Measurements from ENCODE around the gene COL23A1. TPM values are rescaled to one million over a fixed set of nuclear protein-coding genes. Genes with fewer than 3 reads are reported as not detected.

COL23A1 gene
- total RNA-seq, 4 donors from 2014 or later, result 0.83 to 1.8 (median 1.5) TPM

- peaks cover 0 to 12% (median 4%) of the 10 kb centered on the region in 4 donors for H3K4me1 ChIP-seq
- no peak for TF ChIP-seq POLR2A (IDR thresholded peaks at IDR 0.05; ENCODE audit: low read depth)
- TF ChIP-seq CTCF (IDR thresholded peaks at IDR 0.05), result no peak
- no peak for TF ChIP-seq POLR2AphosphoS5 (IDR thresholded peaks at IDR 0.05)
- TF ChIP-seq EP300 (IDR thresholded peaks at IDR 0.05), result no peak
- no peak overlapping the region for H3K27ac ChIP-seq (replicated peaks in 1 of 4)
- H3K27me3 ChIP-seq, result no peaks in the 10 kb centered on the region
- DNase-seq (ENCODE audit: extremely low spot score), result no peak
- no peaks in the 10 kb centered on the region for H3K36me3 ChIP-seq
- intact Hi-C loops (cut with DNase I), result no loop called here
- H3K4me3 ChIP-seq, result no peak overlapping the region
- WGBS, result 95% methylated on average over 12 of the region's 12 CpGs
- H3K9me3 ChIP-seq, result peaks cover 0 to 7% (median 0%) of the 10 kb centered on the region in 4 donors
These were observed 82.9 kb downstream of the COL23A1 start for GRCh38 chr5:178507151-178507932.

DNA sequence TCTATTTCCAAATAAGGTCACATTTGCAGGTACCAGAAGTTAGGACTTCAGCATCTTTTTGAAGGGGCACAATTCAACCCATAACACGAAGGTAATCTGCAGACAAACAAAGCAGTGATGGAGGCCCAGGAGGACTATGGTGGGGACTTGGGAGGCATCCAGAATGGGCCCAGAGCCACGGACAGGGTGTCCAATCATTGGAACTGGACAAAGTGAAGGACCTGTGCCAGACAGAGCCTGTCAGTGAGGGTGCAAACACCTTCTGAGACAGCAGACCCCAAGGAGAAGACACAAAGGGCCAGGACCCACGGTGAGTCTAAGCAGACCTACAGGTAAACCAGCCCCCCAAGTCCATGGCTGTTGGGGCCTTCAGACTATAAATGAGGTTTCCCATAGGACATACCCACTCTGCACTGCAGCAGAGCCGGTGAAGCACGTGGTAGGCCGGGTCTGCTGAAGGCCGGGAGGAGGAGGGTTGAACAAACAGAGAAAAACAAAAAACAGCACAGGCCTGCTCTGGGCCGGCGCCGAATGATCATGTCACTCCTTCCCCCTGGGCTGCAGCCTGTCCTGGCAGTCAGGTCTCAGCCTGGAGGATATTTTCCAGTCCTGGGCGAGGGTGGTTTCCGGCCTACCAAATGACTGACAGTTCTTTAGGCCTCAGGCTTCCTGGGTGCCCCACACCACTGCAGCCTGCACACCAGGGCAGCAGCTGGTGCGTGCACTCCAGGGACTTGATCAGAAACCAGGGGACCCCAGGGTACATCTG, 84.4 kb downstream of the COL23A1 start:
- DNase-seq (ENCODE audit: extremely low spot score), result no peak
- no peaks in the 10 kb centered on the region for H3K36me3 ChIP-seq
- H3K4me1 ChIP-seq, result peaks cover 0 to 12% (median 4%) of the 10 kb centered on the region in 4 donors
- intact Hi-C loops (cut with DNase I), result no loop called here
- peaks cover 0 to 10% (median 0%) of the 10 kb centered on the region in 4 donors for H3K9me3 ChIP-seq
- H3K27me3 ChIP-seq, result no peaks in the 10 kb centered on the region
- 84% methylated on average over 13 of the region's 13 CpGs for WGBS
- no peak overlapping the region for H3K27ac ChIP-seq (replicated peaks in 1 of 4)
- H3K4me3 ChIP-seq, result no peak overlapping the region
- TF ChIP-seq CTCF (IDR thresholded peaks at IDR 0.05), result no peak
- TF ChIP-seq EP300 (IDR thresholded peaks at IDR 0.05), result no peak
- no peak for TF ChIP-seq POLR2A (IDR thresholded peaks at IDR 0.05; ENCODE audit: low read depth)
- TF ChIP-seq POLR2AphosphoS5 (IDR thresholded peaks at IDR 0.05), result no peak

GRCh38 chr5:178504340-178504960, 85.7 kb downstream of the COL23A1 start:
- Histone ChIP-seq H3K4me3 (no peak overlapping the region), H3K4me1 (peaks cover 0 to 12% (median 4%) of the 10 kb centered on the region in 4 donors), H3K27me3 (no peaks in the 10 kb centered on the region), H3K36me3 (no peaks in the 10 kb centered on the region), H3K9me3 (peaks cover 0 to 10% (median 0%) of the 10 kb centered on the region in 4 donors), H3K27ac (replicated peaks in 1 of 4) (no peak overlapping the region)
- WGBS, result 79% methylated on average over 11 of the region's 11 CpGs
- intact Hi-C loops (cut with DNase I), result no loop called here
- no peak for DNase-seq (ENCODE audit: extremely low spot score)
- no peak for TF ChIP-seq POLR2A (IDR thresholded peaks at IDR 0.05; ENCODE audit: low read depth)
- TF ChIP-seq EP300 (IDR thresholded peaks at IDR 0.05), result no peak
- no peak for TF ChIP-seq CTCF (IDR thresholded peaks at IDR 0.05)
- no peak for TF ChIP-seq POLR2AphosphoS5 (IDR thresholded peaks at IDR 0.05)

GRCh38 chr5:178502401-178503100, 87.6 kb downstream of the COL23A1 start:
- intact Hi-C loops (cut with DNase I), result no loop called here
- H3K4me1 ChIP-seq, result no peaks in the 10 kb centered on the region
- no peak for DNase-seq (ENCODE audit: extremely low spot score)
- no peak overlapping the region for H3K4me3 ChIP-seq
- WGBS, result 90% methylated on average over 21 of the region's 21 CpGs
- H3K27ac ChIP-seq (replicated peaks in 1 of 4), result no peak overlapping the region
- TF ChIP-seq POLR2AphosphoS5 (IDR thresholded peaks at IDR 0.05) (no peak), CTCF (IDR thresholded peaks at IDR 0.05) (no peak), EP300 (IDR thresholded peaks at IDR 0.05) (no peak), POLR2A (IDR thresholded peaks at IDR 0.05; ENCODE audit: low read depth) (no peak)
- no peaks in the 10 kb centered on the region for H3K27me3 ChIP-seq
- H3K9me3 ChIP-seq, result peaks cover 0 to 10% (median 0%) of the 10 kb centered on the region in 4 donors
- no peaks in the 10 kb centered on the region for H3K36me3 ChIP-seq
